ENCODE measurements around the gene FGF6. TPM values are rescaled to one million over a fixed set of nuclear protein-coding genes. Genes with fewer than 3 reads are reported as not detected.

FGF6 gene
- total RNA-seq, 2 donors from 2014 or later: not detected

GRCh38 chr12:4435537-4435936 is 10.1 kb downstream of the FGF6 start:
- peaks cover 93% of the 10 kb centered on the region for H3K27me3 Mint-ChIP-seq (ENCODE audit: insufficient read depth)
- H3K4me3 ChIP-seq (ENCODE audit: low read length): no peak overlapping the region
- H3K36me3 Mint-ChIP-seq (ENCODE audit: low read depth): no peaks in the 10 kb centered on the region
- H3K9ac ChIP-seq (ENCODE audit: extremely low read depth, low read length, poor library complexity, severe bottlenecking): no peak overlapping the region
- peaks cover 5% of the 10 kb centered on the region for H3K4me1 ChIP-seq (ENCODE audit: control insufficient read depth, insufficient read depth, low read length)
- no peak overlapping the region for H3K27ac ChIP-seq (ENCODE audit: low read depth, low read length)
- peak; percentile 25 for DNase-seq
- H3K4me1 Mint-ChIP-seq: peaks cover 32% of the 10 kb centered on the region
- 83% methylated on average over 6 of the region's 6 CpGs for WGBS, 2 experiments (ENCODE audit: insufficient coverage in 1 of 2, insufficient read length in 1 of 2)
- H3K9me3 ChIP-seq (ENCODE audit: control insufficient read depth, low read length): no peaks in the 10 kb centered on the region
- no peaks in the 10 kb centered on the region for H3K9me3 Mint-ChIP-seq
- H3K27me3 ChIP-seq (ENCODE audit: control insufficient read depth, insufficient read depth, low read length, poor library complexity, severe bottlenecking): peaks cover 93% of the 10 kb centered on the region
- H3K4me3 Mint-ChIP-seq: no peak overlapping the region
- H3K36me3 ChIP-seq (ENCODE audit: control insufficient read depth, insufficient read depth, low read length): no peaks in the 10 kb centered on the region
- H3K27ac Mint-ChIP-seq: no peak overlapping the region
- TF ChIP-seq CTCF (conservative IDR thresholded peaks at IDR 0.05): no peak

GRCh38 chr12:4434706-4435425 is 10.7 kb downstream of the FGF6 start:
- no peak overlapping the region for H3K27ac Mint-ChIP-seq
- H3K4me1 Mint-ChIP-seq: peaks cover 25% of the 10 kb centered on the region
- H3K27me3 Mint-ChIP-seq (ENCODE audit: insufficient read depth): peaks cover 90% of the 10 kb centered on the region
- Histone ChIP-seq H3K27me3 (ENCODE audit: control insufficient read depth, insufficient read depth, low read length, poor library complexity, severe bottlenecking) (peaks cover 86% of the 10 kb centered on the region), H3K4me3 (ENCODE audit: low read length) (no peak overlapping the region), H3K4me1 (ENCODE audit: control insufficient read depth, insufficient read depth, low read length) (no peaks in the 10 kb centered on the region), H3K9ac (ENCODE audit: extremely low read depth, low read length, poor library complexity, severe bottlenecking) (no peak overlapping the region), H3K36me3 (ENCODE audit: control insufficient read depth, insufficient read depth, low read length) (no peaks in the 10 kb centered on the region), H3K27ac (ENCODE audit: low read depth, low read length) (no peak overlapping the region), H3K9me3 (ENCODE audit: control insufficient read depth, low read length) (no peaks in the 10 kb centered on the region)
- TF ChIP-seq CTCF (conservative IDR thresholded peaks at IDR 0.05): no peak
- no peak overlapping the region for H3K4me3 Mint-ChIP-seq
- H3K36me3 Mint-ChIP-seq (ENCODE audit: low read depth): no peaks in the 10 kb centered on the region
- no peaks in the 10 kb centered on the region for H3K9me3 Mint-ChIP-seq
- WGBS, 2 experiments (ENCODE audit: insufficient coverage in 1 of 2, insufficient read length in 1 of 2): 92% methylated on average over 7 of the region's 8 CpGs; no CpG with 5 or more reads in 1 of the 2 experiments
- peak; percentile 47 for DNase-seq

- Histone ChIP-seq H3K27ac (ENCODE audit: low read depth, low read length) (peak overlapping the region; percentile 12), H3K4me3 (ENCODE audit: low read length) (no peak overlapping the region), H3K4me1 (ENCODE audit: control insufficient read depth, insufficient read depth, low read length) (no peaks in the 10 kb centered on the region), H3K9ac (ENCODE audit: extremely low read depth, low read length, poor library complexity, severe bottlenecking) (no peak overlapping the region), H3K36me3 (ENCODE audit: control insufficient read depth, insufficient read depth, low read length) (no peaks in the 10 kb centered on the region), H3K9me3 (ENCODE audit: control insufficient read depth, low read length) (no peaks in the 10 kb centered on the region), H3K27me3 (ENCODE audit: control insufficient read depth, insufficient read depth, low read length, poor library complexity, severe bottlenecking) (peaks cover 81% of the 10 kb centered on the region)
- 90 to 95% methylated on average over 2 to 3 of the region's 4 CpGs for WGBS, 2 experiments (ENCODE audit: insufficient coverage in 1 of 2, insufficient read length in 1 of 2)
- TF ChIP-seq CTCF (conservative IDR thresholded peaks at IDR 0.05): no peak
- Mint-ChIP-seq H3K27ac (no peak overlapping the region), H3K4me3 (no peak overlapping the region), H3K36me3 (ENCODE audit: low read depth) (no peaks in the 10 kb centered on the region), H3K9me3 (no peaks in the 10 kb centered on the region), H3K27me3 (ENCODE audit: insufficient read depth) (peaks cover 87% of the 10 kb centered on the region), H3K4me1 (peaks cover 20% of the 10 kb centered on the region)
- peak; percentile 35 for DNase-seq
These were observed 11.3 kb downstream of the FGF6 start for GRCh38 chr12:4434301-4434700.

Data from endodermal cell (in vitro differentiated cells).